RPMI7951 (cell line): Measurements from ENCODE around the gene NOL11. TPM values are rescaled to one million over a fixed set of nuclear protein-coding genes. Genes with fewer than 3 reads are reported as not detected.
A peak's percentile ranks its signal among the peaks of the same experiment; 100 is the strongest.
"Not testable (repeated sequence)": the region's sequence is repeated elsewhere in the genome, so short reads cannot be mapped to it uniquely, and the experiment has no call there.

Experiments
- DNase-seq: peaks from one replicate; pipeline ENCODE4 v3.0.0-alpha.2; 2012; ENCODE audit warnings: low read depth
- total RNA-seq: library from RNA; depleted of rRNA; stranded (reverse); fragments of >200 nt; shearing (Covaris generic); gene quantifications from 2 replicates; pipeline ENCODE4 v1.2.3, GENCODE V29; 2014; rRNA removed

NOL11 gene
- total RNA-seq, 1 experiment from 2014 or later: 48.4 TPM

- DNase-seq: no peak
These were observed 36.3 kb downstream of the NOL11 start for GRCh38 chr17:67754001-67754400.

GRCh38 chr17:67754686-67755085, 37.0 kb downstream of the NOL11 start:
- DNase-seq: not testable (repeated sequence)

GRCh38 chr17:67756766-67757165, 39.0 kb downstream of the NOL11 start:
- not testable (repeated sequence) for DNase-seq

GRCh38 chr17:67759355-67760171, 41.8 kb downstream of the NOL11 start:
- DNase-seq: no peak

- no peak for DNase-seq
These were observed 47.9 kb downstream of the NOL11 start for GRCh38 chr17:67765623-67766022.

GRCh38 chr17:67769231-67769630, 51.5 kb downstream of the NOL11 start:
- DNase-seq: no peak

- DNase-seq: no peak
These were observed 52.8 kb downstream of the NOL11 start for GRCh38 chr17:67770539-67770938.

GRCh38 chr17:67772679-67773078, 54.9 kb downstream of the NOL11 start:
- no peak for DNase-seq

- no peak for DNase-seq
These were observed 55.5 kb downstream of the NOL11 start for GRCh38 chr17:67773246-67773645.

GRCh38 chr17:67779098-67779672, 61.4 kb downstream of the NOL11 start:
- DNase-seq: peak; percentile 43

- no peak for DNase-seq
These were observed 66.8 kb downstream of the NOL11 start for GRCh38 chr17:67784364-67785121.

- no peak for DNase-seq
These were observed 67.4 kb downstream of the NOL11 start for GRCh38 chr17:67785122-67785477.

GRCh38 chr17:67785504-67785903, 67.8 kb downstream of the NOL11 start:
- no peak for DNase-seq

Other genes starting within 250 kb of the NOL11 start
- gene BPTF, start 107.6 kb downstream of the NOL11 start, total RNA-seq: 23.8 and 24.6 TPM in 2 replicates